Type B pancreatic cell (in vitro differentiated cells): ENCODE results near the gene DUSP22. TPM values are rescaled to one million over a fixed set of nuclear protein-coding genes. Genes with fewer than 3 reads are reported as not detected.

Experiments
- DNase-seq: peaks from one replicate; pipeline ENCODE4 v3.0.0; 2021; ENCODE audit warnings: mixed read lengths; ENCODE audit not compliant: unreplicated experiment; ENCODE audit errors: extremely low spot score
- H3K27ac Mint-ChIP-seq: 2 replicates; pipeline ENCODE4 v1.8.0; 2021; ENCODE audit warnings: mild to moderate bottlenecking, mixed read lengths
- H3K27me3 Mint-ChIP-seq: 2 replicates; pipeline ENCODE4 v1.8.0; 2021; ENCODE audit warnings: mixed read lengths
- H3K36me3 Mint-ChIP-seq: 2 replicates; pipeline ENCODE4 v1.8.0; 2021; ENCODE audit warnings: mixed read lengths
- H3K4me1 Mint-ChIP-seq: one replicate; pipeline ENCODE4 v1.8.0; 2021; ENCODE audit warnings: mixed read lengths; ENCODE audit not compliant: unreplicated experiment
- H3K4me3 Mint-ChIP-seq: 2 replicates; pipeline ENCODE4 v1.8.0; 2021; ENCODE audit warnings: mild to moderate bottlenecking, mixed read lengths
- H3K9me3 Mint-ChIP-seq: 2 replicates; pipeline ENCODE4 v1.8.0; 2021; ENCODE audit warnings: mixed read lengths
- CTCF ChIP-seq: fragments of 200-600 bp; sonication (generic); conservative IDR thresholded peaks from 2 replicates; pipeline ENCODE4 v1.5.0; 2021; ENCODE audit warnings: antibody characterized with exemption, mild to moderate bottlenecking
- total RNA-seq: library from RNA; stranded (reverse); gene quantifications from 2 replicates; pipeline ENCODE4 v1.2.1, GENCODE V29; 2021; ENCODE audit warnings: low replicate concordance

The DUSP22 gene
- total RNA-seq, 1 donor from 2014 or later = 25.0 TPM

GRCh38 chr6:365835-366234 is 73.5 kb downstream of the DUSP22 start:
- TF ChIP-seq CTCF = no peak
- Mint-ChIP-seq H3K36me3 (no peaks in the 10 kb centered on the region), H3K9me3 (peaks cover 11% of the 10 kb centered on the region), H3K27me3 (peaks cover 15% of the 10 kb centered on the region), H3K4me3 (no peak overlapping the region), H3K27ac (no peak overlapping the region), H3K4me1 (no peaks in the 10 kb centered on the region)
- no peak for DNase-seq

GRCh38 chr6:366389-367297 is 74.4 kb downstream of the DUSP22 start:
- H3K27ac Mint-ChIP-seq = no peak overlapping the region
- H3K9me3 Mint-ChIP-seq = peaks cover 11% of the 10 kb centered on the region
- no peaks in the 10 kb centered on the region for H3K36me3 Mint-ChIP-seq
- H3K4me3 Mint-ChIP-seq = no peak overlapping the region
- DNase-seq = no peak
- peaks cover 15% of the 10 kb centered on the region for H3K27me3 Mint-ChIP-seq
- no peaks in the 10 kb centered on the region for H3K4me1 Mint-ChIP-seq
- TF ChIP-seq CTCF = no peak

GRCh38 chr6:367298-367794 is 75.1 kb downstream of the DUSP22 start:
- peaks cover 15% of the 10 kb centered on the region for H3K27me3 Mint-ChIP-seq
- no peak for DNase-seq
- no peak overlapping the region for H3K4me3 Mint-ChIP-seq
- peaks cover 11% of the 10 kb centered on the region for H3K9me3 Mint-ChIP-seq
- H3K36me3 Mint-ChIP-seq = no peaks in the 10 kb centered on the region
- no peaks in the 10 kb centered on the region for H3K4me1 Mint-ChIP-seq
- TF ChIP-seq CTCF = no peak
- H3K27ac Mint-ChIP-seq = no peak overlapping the region

- Mint-ChIP-seq H3K9me3 (peaks cover 11% of the 10 kb centered on the region), H3K4me3 (no peak overlapping the region), H3K36me3 (no peaks in the 10 kb centered on the region), H3K27ac (no peak overlapping the region), H3K4me1 (no peaks in the 10 kb centered on the region), H3K27me3 (peaks cover 19% of the 10 kb centered on the region)
- DNase-seq = no peak
- TF ChIP-seq CTCF = no peak
Measured at GRCh38 chr6:367891-368630, 75.8 kb downstream of the DUSP22 start.

GRCh38 chr6:369559-370431 is 77.5 kb downstream of the DUSP22 start:
- Mint-ChIP-seq H3K27me3 (peaks cover 29% of the 10 kb centered on the region), H3K27ac (no peak overlapping the region), H3K9me3 (peaks cover 4% of the 10 kb centered on the region), H3K4me1 (no peaks in the 10 kb centered on the region), H3K36me3 (no peaks in the 10 kb centered on the region), H3K4me3 (no peak overlapping the region)
- DNase-seq = no peak
- TF ChIP-seq CTCF = no peak
